GM21529 (cell line): ENCODE data around the gene HASPIN.

Source experiments
- ATAC-seq: cut with Tn5 transposase; IDR thresholded peaks from one replicate; pipeline ENCODE4 v1.9.1; 2021; ENCODE audit not compliant: unreplicated experiment

Gene HASPIN

GRCh38 chr17:3762922-3763776 is 39.4 kb downstream of the HASPIN start:
- no peak for ATAC-seq

GRCh38 chr17:3763777-3764170 is 40.1 kb downstream of the HASPIN start:
- ATAC-seq: no peak

GRCh38 chr17:3765981-3766380 is 42.3 kb downstream of the HASPIN start:
- ATAC-seq: no peak

GRCh38 chr17:3766779-3767178 is 43.1 kb downstream of the HASPIN start:
- ATAC-seq: no peak

GRCh38 chr17:3768341-3768740 is 44.6 kb downstream of the HASPIN start:
- no peak for ATAC-seq

GRCh38 chr17:3768769-3769168 is 45.1 kb downstream of the HASPIN start:
- ATAC-seq: no peak

GRCh38 chr17:3770466-3770865 is 46.8 kb downstream of the HASPIN start:
- no peak for ATAC-seq

GRCh38 chr17:3771140-3771539 is 47.4 kb downstream of the HASPIN start:
- ATAC-seq: no peak

GRCh38 chr17:3772764-3773163 is 49.1 kb downstream of the HASPIN start:
- ATAC-seq: no peak

GRCh38 chr17:3773511-3773910 is 49.8 kb downstream of the HASPIN start:
- no peak for ATAC-seq

- ATAC-seq: no peak
Measured at GRCh38 chr17:3773966-3774365, 50.3 kb downstream of the HASPIN start.
